Neural cell (in vitro differentiated cells): ENCODE results near the gene ARHGAP35.
"Not testable (repeated sequence)": the region's sequence is repeated elsewhere in the genome, so short reads cannot be mapped to it uniquely, and the experiment has no call there.

Experiments used
- EP300 ChIP-seq: fragments of 450-650 bp; conservative IDR thresholded peaks from 2 replicates; pipeline ENCODE4 v1.6.1; 2014; ENCODE audit warnings: antibody characterized with exemption, mild to moderate bottlenecking, moderate library complexity; ENCODE audit not compliant: poor library complexity, severe bottlenecking
- EZH2 ChIP-seq: fragments of 200-600, 300-800 bp; shearing (Covaris generic), sonication (generic); IDR thresholded peaks from 2 replicates; pipeline ENCODE4 v1.6.1; 2014; ENCODE audit warnings: antibody characterized with exemption, low read length, borderline replicate concordance, mild to moderate bottlenecking; ENCODE audit not compliant: insufficient read depth, poor library complexity, severe bottlenecking
- MXI1 ChIP-seq: fragments of 450-650 bp; conservative IDR thresholded peaks from 2 replicates; pipeline ENCODE4 v1.6.1; 2014; ENCODE audit warnings: antibody characterized with exemption, mild to moderate bottlenecking; ENCODE audit not compliant: poor library complexity, severe bottlenecking
- POLR2AphosphoS5 ChIP-seq: IDR thresholded peaks from 2 replicates; pipeline ENCODE4 v1.6.1; 2012
- SMC3 ChIP-seq: fragments of 450-650 bp; conservative IDR thresholded peaks from 2 replicates; pipeline ENCODE4 v1.6.1; 2014; ENCODE audit warnings: antibody characterized with exemption, mild to moderate bottlenecking, moderate library complexity; ENCODE audit not compliant: poor library complexity
- TAF1 ChIP-seq: IDR thresholded peaks from 2 replicates; pipeline ENCODE4 v1.6.1; 2012; ENCODE audit warnings: low read depth
- TF ChIP-seq, protein P1 (sequence below): fragments of 450-650 bp; IDR thresholded peaks from 2 replicates; pipeline ENCODE4 v1.5.1; 2014; ENCODE audit warnings: antibody characterized with exemption, mild to moderate bottlenecking, moderate library complexity; ENCODE audit not compliant: poor library complexity, severe bottlenecking
- TF ChIP-seq, protein P2 (sequence below): IDR thresholded peaks from 2 replicates; pipeline ENCODE4 v1.6.1; 2012; ENCODE audit warnings: borderline replicate concordance

DNA sequence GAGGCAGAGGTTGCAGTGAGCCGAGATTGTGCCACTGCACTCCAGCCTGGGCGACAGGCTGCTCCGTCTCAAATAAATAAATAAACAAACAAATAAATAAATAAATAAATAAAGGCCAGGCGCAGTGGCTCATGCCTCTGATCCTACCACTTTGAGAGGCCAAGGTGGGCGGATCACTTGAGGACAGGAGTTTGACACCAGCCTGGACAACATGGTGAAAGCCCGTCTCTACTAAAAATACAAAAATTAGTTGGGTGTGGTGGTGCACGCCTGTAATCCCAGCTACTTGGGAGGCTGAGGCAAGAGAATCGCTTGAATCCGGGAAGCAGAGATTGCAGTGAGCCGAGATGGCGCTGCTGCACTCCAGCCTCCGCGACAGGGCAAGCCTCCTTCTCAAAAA lies 6.1 kb upstream of the ARHGAP35 start:
- TF ChIP-seq TAF1, EZH2, MXI1, POLR2AphosphoS5, EP300, SMC3: not testable (repeated sequence)
- TF ChIP-seq, protein P1, sequence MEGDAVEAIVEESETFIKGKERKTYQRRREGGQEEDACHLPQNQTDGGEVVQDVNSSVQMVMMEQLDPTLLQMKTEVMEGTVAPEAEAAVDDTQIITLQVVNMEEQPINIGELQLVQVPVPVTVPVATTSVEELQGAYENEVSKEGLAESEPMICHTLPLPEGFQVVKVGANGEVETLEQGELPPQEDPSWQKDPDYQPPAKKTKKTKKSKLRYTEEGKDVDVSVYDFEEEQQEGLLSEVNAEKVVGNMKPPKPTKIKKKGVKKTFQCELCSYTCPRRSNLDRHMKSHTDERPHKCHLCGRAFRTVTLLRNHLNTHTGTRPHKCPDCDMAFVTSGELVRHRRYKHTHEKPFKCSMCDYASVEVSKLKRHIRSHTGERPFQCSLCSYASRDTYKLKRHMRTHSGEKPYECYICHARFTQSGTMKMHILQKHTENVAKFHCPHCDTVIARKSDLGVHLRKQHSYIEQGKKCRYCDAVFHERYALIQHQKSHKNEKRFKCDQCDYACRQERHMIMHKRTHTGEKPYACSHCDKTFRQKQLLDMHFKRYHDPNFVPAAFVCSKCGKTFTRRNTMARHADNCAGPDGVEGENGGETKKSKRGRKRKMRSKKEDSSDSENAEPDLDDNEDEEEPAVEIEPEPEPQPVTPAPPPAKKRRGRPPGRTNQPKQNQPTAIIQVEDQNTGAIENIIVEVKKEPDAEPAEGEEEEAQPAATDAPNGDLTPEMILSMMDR = not testable (repeated sequence)
- TF ChIP-seq, protein P2, sequence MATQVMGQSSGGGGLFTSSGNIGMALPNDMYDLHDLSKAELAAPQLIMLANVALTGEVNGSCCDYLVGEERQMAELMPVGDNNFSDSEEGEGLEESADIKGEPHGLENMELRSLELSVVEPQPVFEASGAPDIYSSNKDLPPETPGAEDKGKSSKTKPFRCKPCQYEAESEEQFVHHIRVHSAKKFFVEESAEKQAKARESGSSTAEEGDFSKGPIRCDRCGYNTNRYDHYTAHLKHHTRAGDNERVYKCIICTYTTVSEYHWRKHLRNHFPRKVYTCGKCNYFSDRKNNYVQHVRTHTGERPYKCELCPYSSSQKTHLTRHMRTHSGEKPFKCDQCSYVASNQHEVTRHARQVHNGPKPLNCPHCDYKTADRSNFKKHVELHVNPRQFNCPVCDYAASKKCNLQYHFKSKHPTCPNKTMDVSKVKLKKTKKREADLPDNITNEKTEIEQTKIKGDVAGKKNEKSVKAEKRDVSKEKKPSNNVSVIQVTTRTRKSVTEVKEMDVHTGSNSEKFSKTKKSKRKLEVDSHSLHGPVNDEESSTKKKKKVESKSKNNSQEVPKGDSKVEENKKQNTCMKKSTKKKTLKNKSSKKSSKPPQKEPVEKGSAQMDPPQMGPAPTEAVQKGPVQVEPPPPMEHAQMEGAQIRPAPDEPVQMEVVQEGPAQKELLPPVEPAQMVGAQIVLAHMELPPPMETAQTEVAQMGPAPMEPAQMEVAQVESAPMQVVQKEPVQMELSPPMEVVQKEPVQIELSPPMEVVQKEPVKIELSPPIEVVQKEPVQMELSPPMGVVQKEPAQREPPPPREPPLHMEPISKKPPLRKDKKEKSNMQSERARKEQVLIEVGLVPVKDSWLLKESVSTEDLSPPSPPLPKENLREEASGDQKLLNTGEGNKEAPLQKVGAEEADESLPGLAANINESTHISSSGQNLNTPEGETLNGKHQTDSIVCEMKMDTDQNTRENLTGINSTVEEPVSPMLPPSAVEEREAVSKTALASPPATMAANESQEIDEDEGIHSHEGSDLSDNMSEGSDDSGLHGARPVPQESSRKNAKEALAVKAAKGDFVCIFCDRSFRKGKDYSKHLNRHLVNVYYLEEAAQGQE = not testable (repeated sequence)
